ENCODE results near the gene BCAR3. TPM values are rescaled to one million over a fixed set of nuclear protein-coding genes. Genes with fewer than 3 reads are reported as not detected.

The BCAR3 gene
- total and polyA plus RNA-seq, 2 experiments from 2014 or later: 22.6 to 23.7 TPM

DNA sequence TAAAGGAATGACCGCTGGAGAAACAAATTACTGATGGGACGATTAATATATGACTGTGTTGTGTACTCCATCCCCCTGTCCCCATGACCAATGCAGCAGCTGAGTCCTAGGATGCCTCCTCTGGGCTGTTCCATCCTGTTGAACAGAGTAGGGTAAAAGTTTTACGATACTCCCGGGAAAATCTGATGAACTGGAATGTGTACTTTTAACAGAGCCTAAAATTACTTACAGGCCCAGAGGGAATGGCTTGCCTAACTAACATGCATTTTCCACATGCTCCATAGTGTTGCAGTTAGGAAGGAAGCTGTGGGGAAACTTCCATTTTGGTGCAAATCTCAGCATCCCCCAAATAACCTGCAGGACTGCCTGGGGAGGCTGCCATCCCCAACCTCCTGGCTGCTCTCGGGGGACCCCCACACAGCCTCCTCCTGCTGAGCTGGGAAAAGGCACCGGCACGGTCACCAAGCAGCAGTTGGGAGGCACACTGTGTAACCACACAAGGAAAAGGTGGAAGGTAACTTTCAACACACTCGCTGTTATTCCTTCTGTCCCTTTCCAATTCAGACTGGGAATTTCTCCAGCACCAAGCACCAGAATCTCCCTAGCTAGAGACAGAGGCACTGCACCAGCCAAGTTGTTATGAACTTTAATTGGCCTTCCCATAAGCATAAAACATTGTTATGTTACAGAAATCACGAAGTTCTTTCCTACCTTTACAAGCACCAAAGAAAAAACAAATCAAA, 97.2 kb downstream of the BCAR3 start:
- Histone ChIP-seq H3K79me2 (peaks cover 17% of the 10 kb centered on the region), H3K4me1 (ENCODE audit: insufficient read depth) (peaks cover 67% of the 10 kb centered on the region), H2AFZ (no peak overlapping the region), H3K4me2 (peak overlapping the region; percentile 66), H4K20me1 (ENCODE audit: insufficient read depth, poor library complexity, severe bottlenecking) (no peaks in the 10 kb centered on the region), H3K9me3 (ENCODE audit: low read depth) (no peaks in the 10 kb centered on the region), H3K36me3 (replicated peaks; ENCODE audit: insufficient read depth, low read depth) (no peaks in the 10 kb centered on the region), H3K9me2 (replicated peaks; ENCODE audit: insufficient read depth) (no peaks in the 10 kb centered on the region), H3K27me3 (no peaks in the 10 kb centered on the region), H3K27ac (peak overlapping the region; percentile 94), H3K4me3 (no peak overlapping the region)
- TF ChIP-seq, protein P1, sequence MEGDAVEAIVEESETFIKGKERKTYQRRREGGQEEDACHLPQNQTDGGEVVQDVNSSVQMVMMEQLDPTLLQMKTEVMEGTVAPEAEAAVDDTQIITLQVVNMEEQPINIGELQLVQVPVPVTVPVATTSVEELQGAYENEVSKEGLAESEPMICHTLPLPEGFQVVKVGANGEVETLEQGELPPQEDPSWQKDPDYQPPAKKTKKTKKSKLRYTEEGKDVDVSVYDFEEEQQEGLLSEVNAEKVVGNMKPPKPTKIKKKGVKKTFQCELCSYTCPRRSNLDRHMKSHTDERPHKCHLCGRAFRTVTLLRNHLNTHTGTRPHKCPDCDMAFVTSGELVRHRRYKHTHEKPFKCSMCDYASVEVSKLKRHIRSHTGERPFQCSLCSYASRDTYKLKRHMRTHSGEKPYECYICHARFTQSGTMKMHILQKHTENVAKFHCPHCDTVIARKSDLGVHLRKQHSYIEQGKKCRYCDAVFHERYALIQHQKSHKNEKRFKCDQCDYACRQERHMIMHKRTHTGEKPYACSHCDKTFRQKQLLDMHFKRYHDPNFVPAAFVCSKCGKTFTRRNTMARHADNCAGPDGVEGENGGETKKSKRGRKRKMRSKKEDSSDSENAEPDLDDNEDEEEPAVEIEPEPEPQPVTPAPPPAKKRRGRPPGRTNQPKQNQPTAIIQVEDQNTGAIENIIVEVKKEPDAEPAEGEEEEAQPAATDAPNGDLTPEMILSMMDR (IDR thresholded peaks at IDR 0.05; ENCODE audit: poor library complexity): peak; percentile 5
- no peak for TF ChIP-seq EZH2 (IDR thresholded peaks at IDR 0.05; ENCODE audit: borderline replicate concordance)
- DNase-seq (ENCODE audit: low spot score): peak; percentile 37
- 45% methylated on average over 9 of the region's 9 CpGs for WGBS (ENCODE audit: low lambda C conversion rate, missing lambda C conversion rate)

DNA sequence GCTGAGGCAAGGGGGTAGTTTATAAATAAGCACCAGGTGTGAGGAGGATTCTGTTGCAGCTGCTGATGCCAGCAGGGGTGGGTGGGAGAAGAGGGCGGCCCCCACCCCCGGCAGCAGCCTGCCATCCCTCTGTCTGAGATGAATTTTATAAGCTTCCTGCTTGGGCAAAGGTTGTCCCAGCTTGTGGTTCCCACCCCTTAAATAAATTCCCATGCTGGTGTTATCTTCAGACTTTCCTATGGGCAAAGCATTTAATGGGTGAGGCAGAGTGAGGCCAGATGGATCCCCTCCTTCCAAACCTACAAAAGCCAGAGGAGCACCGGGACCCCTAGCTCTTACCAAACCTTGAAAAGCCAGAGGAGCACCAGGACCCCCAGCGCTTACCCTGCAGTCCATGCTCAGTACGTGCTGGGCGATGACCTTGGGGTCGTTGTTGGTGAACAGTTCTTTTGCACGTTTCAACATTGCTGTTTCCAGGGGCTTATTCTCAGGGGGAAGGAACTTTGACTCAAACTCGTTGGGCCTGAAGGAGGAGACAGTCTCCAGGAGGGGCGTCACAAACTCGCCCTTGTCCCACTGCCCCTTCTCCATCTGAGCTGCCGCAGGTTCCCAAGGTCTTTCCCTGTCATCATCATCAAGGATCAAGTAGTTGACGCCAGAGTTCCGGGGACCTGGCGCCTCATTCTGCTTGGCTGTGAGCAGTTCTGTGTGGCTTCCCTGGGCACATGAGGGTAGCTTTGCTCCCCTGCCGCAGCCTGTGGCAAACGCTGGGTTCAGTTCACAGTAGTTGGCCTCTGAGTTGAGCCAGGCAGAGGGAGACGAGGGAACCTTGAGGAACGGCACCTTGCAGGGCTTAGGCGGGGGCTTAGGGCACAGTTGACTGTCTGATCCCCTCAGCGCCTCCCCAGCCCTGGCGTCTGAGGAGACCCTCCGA, 99.5 kb downstream of the BCAR3 start:
- H3K4me1 ChIP-seq (ENCODE audit: insufficient read depth): peaks cover 89% of the 10 kb centered on the region
- no peaks in the 10 kb centered on the region for H3K9me3 ChIP-seq (ENCODE audit: low read depth)
- H3K27ac ChIP-seq: peak overlapping the region; percentile 94
- no peaks in the 10 kb centered on the region for H3K9me2 ChIP-seq (replicated peaks; ENCODE audit: insufficient read depth)
- no peak overlapping the region for H3K4me3 ChIP-seq
- H3K79me2 ChIP-seq: peaks cover 30% of the 10 kb centered on the region
- H3K27me3 ChIP-seq: no peaks in the 10 kb centered on the region
- DNase-seq (ENCODE audit: low spot score): peak; percentile 44
- no peak overlapping the region for H2AFZ ChIP-seq
- TF ChIP-seq EZH2phosphoT487 (IDR thresholded peaks at IDR 0.05; ENCODE audit: low read depth, severe bottlenecking, unreplicated experiment) (no peak), EZH2 (IDR thresholded peaks at IDR 0.05; ENCODE audit: borderline replicate concordance) (no peak)
- TF ChIP-seq, protein P1 (IDR thresholded peaks at IDR 0.05; ENCODE audit: poor library complexity): no peak
- no peaks in the 10 kb centered on the region for H4K20me1 ChIP-seq (ENCODE audit: insufficient read depth, poor library complexity, severe bottlenecking)
- 79% methylated on average over 23 of the region's 23 CpGs for WGBS (ENCODE audit: low lambda C conversion rate, missing lambda C conversion rate)
- H3K4me2 ChIP-seq: peak overlapping the region; percentile 66
- H3K36me3 ChIP-seq (replicated peaks; ENCODE audit: insufficient read depth, low read depth): no peaks in the 10 kb centered on the region

DNA sequence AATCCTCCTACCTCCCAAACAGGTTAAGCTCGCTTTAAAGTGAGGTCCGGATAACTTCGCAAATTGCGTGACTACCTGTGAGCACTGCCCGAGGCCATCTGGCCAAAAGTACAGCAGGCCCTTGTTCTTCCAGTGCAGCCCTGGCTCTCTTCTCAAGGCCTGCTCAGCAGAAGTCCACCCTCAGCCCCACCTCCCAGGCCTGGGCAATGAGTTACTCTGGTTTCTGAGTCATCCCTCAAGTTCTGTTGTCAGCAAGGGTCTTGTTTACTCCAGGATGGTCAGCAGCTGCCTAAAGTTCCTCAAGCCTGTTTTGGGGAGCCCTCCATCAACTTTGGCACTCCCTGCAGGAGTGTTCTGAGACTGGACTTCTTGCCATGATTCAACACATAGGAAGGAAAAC, 101.7 kb downstream of the BCAR3 start:
- no peaks in the 10 kb centered on the region for H3K27me3 ChIP-seq
- no peaks in the 10 kb centered on the region for H3K9me3 ChIP-seq (ENCODE audit: low read depth)
- H3K79me2 ChIP-seq: peaks cover 25% of the 10 kb centered on the region
- no peaks in the 10 kb centered on the region for H3K36me3 ChIP-seq (replicated peaks; ENCODE audit: insufficient read depth, low read depth)
- H4K20me1 ChIP-seq (ENCODE audit: insufficient read depth, poor library complexity, severe bottlenecking): no peaks in the 10 kb centered on the region
- no peak overlapping the region for H3K4me3 ChIP-seq
- H3K9me2 ChIP-seq (replicated peaks; ENCODE audit: insufficient read depth): no peaks in the 10 kb centered on the region
- no peak for TF ChIP-seq EZH2phosphoT487 (IDR thresholded peaks at IDR 0.05; ENCODE audit: low read depth, severe bottlenecking, unreplicated experiment)
- TF ChIP-seq EZH2 (IDR thresholded peaks at IDR 0.05; ENCODE audit: borderline replicate concordance): no peak
- TF ChIP-seq, protein P1 (IDR thresholded peaks at IDR 0.05; ENCODE audit: poor library complexity): no peak
- peak overlapping the region; percentile 94 for H3K27ac ChIP-seq
- DNase-seq (ENCODE audit: low spot score): peak; percentile 80
- peak overlapping the region; percentile 9 for H3K4me2 ChIP-seq
- no peak overlapping the region for H2AFZ ChIP-seq
- 55% methylated on average over 5 of the region's 5 CpGs for WGBS (ENCODE audit: low lambda C conversion rate, missing lambda C conversion rate)
- peaks cover 91% of the 10 kb centered on the region for H3K4me1 ChIP-seq (ENCODE audit: insufficient read depth)
